HG03139 (cell line): Measurements from ENCODE around the gene CLCNKB.
"Not testable (repeated sequence)": the region's sequence is repeated elsewhere in the genome, so short reads cannot be mapped to it uniquely, and the experiment has no call there.

Source experiments
- ATAC-seq: cut with Tn5 transposase; IDR thresholded peaks from one replicate; pipeline ENCODE4 v1.9.1; 2021; ENCODE audit not compliant: unreplicated experiment

The CLCNKB gene

DNA sequence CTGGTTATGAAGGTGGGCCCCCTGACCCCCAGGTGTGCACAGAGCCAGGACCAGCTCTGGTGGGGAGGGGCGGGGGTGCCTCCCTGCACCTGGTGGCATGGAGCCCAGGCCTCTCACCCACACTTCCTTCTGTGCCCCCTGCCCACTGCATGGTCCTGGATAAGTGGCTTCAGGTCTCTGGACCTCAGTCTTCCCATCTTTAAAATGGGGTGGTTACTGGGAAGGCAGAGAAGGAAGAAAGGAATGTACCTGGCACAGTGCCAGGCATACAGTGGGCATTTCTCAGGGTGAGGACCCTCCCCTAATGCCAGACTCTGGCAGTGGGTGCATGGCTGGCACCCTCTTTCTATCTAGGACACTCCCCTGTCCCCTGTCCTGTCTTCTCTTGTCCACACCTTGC lies 14.3 kb upstream of the CLCNKB start:
- no peak for ATAC-seq

GRCh38 chr1:16031551-16031950 lies 12.0 kb upstream of the CLCNKB start:
- no peak for ATAC-seq

DNA sequence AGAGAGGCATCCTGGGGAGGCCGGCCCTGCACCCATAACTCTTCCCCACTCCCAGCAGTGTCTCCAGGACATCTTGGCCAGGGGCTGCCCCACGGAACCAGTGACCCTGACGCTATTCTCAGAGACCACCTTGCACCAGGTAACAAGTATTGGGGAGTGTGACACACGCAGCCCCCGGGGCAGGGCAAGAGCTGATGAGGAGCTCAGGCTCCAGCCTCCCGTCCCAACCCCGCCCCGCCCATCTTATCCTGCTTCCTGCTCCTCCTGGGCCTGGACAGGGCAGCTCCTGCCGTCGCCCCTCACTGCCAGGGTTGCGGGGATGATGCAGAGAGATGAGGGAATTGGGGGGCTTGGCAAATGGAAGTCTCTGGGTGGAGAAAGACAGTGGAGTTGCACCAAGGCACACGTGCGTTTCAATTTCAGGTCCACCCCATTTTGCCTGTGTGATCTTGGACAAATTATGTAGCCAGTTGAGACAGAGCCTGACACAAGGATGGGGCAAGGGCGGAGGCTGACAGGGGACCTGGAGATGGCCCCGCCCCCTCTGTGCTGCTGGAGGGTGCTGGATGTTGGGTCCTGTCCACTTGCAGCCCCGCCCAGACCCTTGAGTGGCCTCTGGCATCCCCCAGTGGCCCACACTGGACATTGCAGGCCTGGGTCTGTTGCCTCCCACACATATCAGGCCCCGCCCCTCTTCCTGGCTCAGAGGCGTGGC lies 11.0 kb upstream of the CLCNKB start:
- ATAC-seq: peak; percentile 61

DNA sequence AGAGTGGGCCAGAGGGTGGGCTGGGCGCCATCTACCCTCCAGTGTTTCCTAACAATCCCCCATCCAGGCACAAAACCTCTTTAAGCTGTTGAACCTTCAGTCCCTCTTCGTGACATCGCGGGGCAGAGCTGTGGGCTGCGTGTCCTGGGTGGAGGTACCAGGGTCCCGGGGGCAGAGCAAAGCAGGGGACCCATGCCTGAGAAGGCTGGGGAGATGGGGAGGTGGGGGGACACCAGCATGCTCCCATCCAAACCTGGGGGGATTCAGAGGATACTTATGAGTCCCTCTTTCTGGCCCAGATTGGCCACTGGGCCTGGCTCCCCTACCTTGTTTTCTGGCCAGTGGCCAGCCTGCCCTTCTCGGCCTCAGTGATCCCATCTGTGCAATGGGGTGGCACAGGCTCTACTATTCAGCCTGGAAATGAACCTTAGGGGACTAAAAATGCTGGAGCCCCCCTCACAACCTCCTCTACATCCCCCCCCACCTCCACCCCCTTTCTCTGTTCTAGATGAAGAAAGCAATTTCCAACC lies 10.4 kb upstream of the CLCNKB start:
- ATAC-seq: not testable (repeated sequence)

DNA sequence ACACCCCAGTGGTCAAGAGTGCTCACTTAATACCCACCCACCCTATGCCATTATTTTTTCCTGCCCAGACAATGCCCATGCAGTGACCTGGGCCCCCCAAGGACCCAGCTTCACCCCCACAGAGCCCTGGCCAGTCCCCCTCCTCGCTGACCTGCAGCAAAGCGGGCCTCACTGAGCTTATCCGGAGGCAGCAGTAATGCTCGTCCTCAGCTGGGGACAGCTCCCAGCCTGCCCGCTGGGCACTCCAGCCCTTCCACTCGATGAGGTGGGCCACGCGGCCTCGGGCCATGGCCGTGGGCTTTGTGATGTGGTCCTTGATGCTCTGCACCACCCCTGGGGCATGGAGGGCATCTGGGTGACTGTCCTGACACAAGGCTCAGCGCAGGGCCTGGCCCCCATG lies 7.1 kb upstream of the CLCNKB start:
- not testable (repeated sequence) for ATAC-seq

DNA sequence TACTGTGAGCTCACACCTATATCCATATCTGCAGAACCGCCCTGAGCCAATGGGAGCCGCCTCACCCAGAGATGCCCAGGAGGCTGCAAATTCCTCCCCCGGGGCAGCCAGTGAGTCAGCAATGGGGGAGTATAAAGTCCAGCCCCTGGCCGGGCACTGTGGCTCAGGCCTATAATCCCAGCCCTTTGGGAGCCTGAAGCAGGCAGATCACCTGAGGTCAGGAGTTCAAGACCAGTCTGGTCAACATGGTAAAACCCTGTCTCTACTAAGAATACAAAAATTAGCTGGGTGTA lies 5.0 kb upstream of the CLCNKB start:
- ATAC-seq: no peak

- not testable (repeated sequence) for ATAC-seq
Measured at GRCh38 chr1:16039871-16040270, 3.7 kb upstream of the CLCNKB start.

DNA sequence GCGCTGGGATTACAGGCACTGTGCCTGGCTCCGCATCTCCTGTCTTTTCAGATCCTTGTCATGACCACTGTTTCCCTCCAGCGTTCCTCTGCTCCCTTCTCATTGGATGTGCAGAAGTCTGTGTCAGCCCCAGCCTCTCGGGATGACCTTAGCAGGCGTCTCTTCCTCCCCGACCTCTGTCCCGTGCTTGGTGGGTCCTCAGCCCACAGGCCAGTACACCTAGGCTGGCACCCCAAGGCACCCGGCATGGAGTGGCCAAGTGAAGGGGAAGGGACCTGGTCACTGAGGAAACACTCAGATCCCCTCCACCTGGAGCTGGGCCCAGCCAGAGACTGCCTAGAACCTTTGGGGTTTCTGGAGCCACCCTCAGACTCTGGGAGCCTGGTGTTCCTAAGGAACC lies 2.4 kb upstream of the CLCNKB start:
- no peak for ATAC-seq

DNA sequence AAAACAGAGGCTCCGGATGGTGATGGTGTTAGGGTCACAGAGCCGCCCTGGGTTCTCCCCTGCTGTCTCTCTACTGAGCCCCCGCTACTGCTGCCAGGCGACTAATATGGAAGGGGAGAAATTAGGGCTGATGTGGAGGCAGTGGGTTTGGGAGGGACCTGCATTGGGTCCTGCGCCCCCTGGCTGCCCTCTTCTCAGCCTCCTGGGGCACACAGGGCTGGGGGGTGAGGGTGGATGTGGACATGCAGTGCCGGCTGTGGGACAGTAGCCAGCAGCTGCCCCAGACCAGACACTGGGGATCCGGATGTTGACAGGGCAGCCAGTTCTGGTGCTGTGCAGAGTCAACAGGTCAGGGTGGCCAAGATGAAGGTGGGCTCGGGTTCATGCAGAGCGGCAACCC lies 1.5 kb upstream of the CLCNKB start:
- no peak for ATAC-seq

DNA sequence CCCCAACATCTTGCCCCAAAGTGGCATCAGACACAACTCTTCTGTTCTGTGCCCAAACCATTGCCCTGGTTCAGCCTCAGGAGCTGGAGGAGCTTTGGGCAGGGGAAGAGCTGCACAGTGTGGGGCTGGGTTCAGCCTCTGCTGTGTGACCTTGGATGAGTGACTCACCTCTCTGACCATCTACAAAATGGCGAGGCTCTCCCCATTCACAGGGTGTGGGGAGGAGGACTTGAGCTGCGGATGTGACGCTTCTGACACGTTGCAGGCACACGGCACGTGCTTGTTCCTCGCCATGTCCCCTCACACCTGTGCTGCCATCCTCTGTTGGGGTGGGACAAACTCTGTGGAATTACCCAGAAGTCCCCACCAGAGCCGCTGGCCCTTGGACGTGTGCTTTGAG lies 928 bp upstream of the CLCNKB start:
- ATAC-seq: not testable (repeated sequence)

DNA sequence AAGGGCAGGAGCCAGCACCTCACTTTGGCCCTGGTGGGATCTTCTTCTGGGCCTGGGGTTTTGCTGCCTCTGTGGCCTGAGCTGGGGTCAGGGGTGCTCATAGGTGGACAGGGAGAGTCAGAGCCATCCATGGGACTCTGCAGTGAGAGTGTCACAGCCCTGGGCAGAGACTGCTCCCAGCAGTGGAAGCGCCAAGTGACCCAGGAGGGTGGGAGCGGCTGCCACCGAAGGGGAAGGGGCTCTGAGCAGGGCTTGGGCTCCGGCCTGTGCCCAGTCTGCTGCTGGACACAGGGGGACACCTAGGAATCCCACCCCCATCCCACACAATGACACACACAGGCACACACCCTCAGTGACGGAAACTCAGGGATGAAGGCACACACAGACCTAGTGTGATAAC lies 368 bp downstream of the CLCNKB start:
- no peak for ATAC-seq

GRCh38 chr1:16046842-16047241 lies 3.3 kb downstream of the CLCNKB start:
- ATAC-seq: no peak

GRCh38 chr1:16047791-16048475 lies 4.4 kb downstream of the CLCNKB start:
- no peak for ATAC-seq

DNA sequence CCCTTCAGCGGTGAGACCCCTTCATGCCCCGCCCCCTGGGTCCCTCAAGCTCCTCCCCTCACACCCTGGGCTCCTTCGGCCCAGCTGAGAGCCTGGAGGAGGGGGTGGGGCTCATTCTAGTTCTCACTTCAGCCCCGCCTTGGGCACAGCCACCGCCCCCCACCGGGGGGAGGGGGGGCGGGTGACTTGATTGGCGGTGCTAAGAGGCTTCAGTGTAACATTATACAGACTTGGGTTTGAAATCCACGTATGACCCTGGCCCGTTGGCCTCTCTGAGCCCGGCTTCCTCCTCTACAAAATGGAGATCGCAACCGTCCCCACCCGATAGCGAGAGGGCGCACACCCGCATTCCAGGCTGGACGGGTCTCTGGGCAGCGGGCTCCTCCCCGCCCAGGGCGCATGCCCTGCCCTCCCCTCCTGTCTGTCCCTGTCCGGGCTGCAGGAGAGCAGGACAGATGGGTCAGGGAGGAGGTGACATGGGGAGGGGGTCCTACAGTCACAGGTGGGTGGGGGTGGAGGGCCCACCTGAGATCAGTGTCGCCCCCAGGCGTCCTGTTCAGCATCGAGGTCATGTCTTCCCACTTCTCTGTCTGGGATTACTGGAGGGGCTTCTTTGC lies 5.1 kb downstream of the CLCNKB start:
- ATAC-seq: no peak

GRCh38 chr1:16050328-16050727 lies 6.7 kb downstream of the CLCNKB start:
- ATAC-seq: no peak

- ATAC-seq: no peak
Measured at GRCh38 chr1:16051039-16051438, 7.5 kb downstream of the CLCNKB start.

GRCh38 chr1:16051949-16052348 lies 8.4 kb downstream of the CLCNKB start:
- ATAC-seq: not testable (repeated sequence)

DNA sequence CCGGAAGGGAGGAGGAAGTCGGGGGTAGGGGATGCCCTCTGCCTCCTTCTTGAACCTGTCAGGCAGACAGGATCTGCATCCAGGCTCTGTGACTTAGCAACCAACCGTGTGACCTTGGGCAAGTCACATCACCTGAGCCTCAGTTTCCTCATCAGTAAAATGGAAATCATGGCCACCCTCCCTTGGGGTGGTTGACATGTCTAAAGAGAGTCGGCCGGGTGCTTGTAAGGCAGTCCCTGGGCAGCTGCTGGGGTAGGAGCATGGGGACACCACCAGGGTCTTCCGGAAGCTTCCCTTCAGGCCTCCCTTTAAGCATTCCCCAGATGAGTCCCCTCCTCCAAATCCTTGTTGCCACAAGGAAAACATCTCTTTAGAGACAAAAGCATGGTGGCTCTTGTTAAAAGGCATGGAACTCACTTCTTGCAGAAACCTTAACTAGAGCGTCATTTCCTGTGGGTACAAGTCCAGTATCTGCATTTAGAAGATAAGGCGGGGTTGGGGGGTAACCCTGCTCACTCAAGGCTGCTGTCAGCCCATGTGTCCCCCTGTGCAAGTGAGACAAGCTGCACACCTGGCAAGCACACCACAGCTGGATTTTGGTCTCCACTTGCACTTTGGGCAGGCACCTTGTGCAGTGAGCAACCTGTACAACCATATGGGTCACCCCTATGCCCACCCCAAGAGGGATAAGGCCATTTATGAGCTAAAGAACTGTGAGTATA lies 10.4 kb downstream of the CLCNKB start:
- ATAC-seq: no peak

GRCh38 chr1:16054598-16055540 lies 11.3 kb downstream of the CLCNKB start:
- no peak for ATAC-seq
